Central memory CD4-positive, alpha-beta T cell (primary cell): ENCODE results near the gene CPXM2.
"Not testable (repeated sequence)": the region's sequence is repeated elsewhere in the genome, so short reads cannot be mapped to it uniquely, and the experiment has no call there.

Experiments
- DNase-seq: peaks from one replicate; pipeline ENCODE4 v3.0.0; 2022

CPXM2 gene

DNA sequence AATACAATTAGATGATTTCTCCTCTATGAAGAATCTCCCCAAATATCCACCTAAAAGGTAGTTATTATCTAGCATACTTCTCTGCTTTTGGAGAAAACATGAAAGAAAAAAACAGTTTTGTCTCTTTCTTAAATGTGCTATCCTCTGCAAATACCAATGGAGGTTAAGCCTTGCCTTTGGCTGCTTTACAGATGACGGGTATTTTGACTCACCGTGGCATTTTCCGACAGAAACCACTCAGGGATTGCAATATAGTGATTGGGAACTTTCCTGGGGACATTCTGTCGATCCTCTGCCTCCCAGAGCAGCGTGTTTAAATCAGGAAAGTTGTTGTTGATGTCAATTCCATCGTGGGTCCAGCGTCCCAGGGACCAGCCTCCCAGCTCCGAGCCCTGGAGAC, 124.8 kb downstream of the CPXM2 start:
- DNase-seq, result no peak

GRCh38 chr10:123766012-123766411, 125.6 kb downstream of the CPXM2 start:
- no peak for DNase-seq

DNA sequence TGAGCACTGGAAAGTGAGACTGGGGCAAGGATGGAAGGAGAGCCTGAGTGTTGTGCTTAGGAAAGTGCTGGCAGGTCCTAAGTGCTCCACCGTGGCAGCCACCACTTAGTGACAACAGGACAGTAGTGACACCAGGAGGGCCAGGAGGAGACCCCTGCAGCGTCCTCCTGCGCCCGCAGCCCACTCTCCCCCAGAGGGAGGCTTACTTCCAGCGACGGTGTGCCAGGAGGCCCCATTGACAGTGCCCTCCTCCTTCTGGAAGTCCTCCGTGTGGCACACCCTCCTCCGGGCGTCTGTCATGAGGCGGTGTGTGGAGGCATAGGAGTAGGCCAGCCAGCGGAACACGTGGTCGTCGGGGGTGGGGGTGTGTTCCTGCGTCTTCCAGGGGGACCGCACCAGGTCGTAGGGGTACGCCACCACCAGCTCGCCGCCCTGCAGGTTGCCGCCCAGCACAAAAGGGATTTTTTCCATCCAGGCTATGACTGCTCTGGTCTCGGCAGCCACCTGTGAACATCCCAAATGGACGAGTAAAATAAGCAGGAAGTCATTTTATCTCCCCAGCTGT, 129.9 kb downstream of the CPXM2 start:
- DNase-seq, result no peak

GRCh38 chr10:123761038-123761428, 130.6 kb downstream of the CPXM2 start:
- DNase-seq, result no peak

GRCh38 chr10:123760356-123761037, 131.1 kb downstream of the CPXM2 start:
- no peak for DNase-seq

- DNase-seq, result no peak
Measured at GRCh38 chr10:123759501-123760031, 132.0 kb downstream of the CPXM2 start.

GRCh38 chr10:123759041-123759440, 132.6 kb downstream of the CPXM2 start:
- no peak for DNase-seq

- DNase-seq, result no peak
Measured at GRCh38 chr10:123757853-123758252, 133.8 kb downstream of the CPXM2 start.

DNA sequence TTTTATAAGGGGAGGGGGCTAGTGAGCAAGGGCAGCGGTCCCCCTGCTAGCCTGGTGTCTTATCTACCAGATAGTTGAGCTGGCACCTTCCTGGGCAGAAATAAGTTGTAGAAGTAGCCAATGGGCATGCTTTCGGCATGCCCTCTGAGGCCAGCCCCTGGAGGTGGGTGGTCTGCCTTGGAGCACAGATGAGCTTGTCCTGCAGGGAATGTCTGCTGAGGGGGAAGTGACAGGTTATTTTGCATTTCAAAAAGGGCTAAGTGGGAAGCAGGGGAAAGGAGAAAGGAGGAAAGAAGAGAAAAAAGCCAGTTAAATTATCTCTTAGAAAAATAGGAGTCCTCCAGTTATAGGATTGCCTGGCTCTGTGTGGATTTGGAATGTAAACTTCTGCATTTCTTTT, 136.5 kb downstream of the CPXM2 start:
- DNase-seq, result no peak

DNA sequence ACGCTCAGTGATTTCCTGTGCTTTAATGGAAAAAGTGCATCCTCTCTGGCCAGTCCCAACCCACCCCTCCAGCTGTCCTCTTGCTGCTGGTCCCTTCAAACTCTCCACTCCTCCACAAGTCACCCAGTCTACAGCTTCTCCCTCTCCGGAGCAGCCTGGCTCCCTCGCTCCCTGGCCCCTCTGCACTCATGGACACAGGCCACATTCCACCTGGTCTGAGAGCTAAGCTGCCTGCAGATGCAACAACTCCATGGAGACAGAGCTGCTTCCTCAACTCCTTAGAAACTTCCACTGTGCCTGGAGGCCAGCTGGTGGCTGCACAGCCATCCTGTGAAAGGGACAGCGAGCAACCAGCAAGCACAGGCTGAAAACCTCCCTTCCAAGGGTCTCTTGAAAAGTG, 137.5 kb downstream of the CPXM2 start:
- DNase-seq, result no peak

- no peak for DNase-seq
Measured at GRCh38 chr10:123751342-123752134, 140.1 kb downstream of the CPXM2 start.

DNA sequence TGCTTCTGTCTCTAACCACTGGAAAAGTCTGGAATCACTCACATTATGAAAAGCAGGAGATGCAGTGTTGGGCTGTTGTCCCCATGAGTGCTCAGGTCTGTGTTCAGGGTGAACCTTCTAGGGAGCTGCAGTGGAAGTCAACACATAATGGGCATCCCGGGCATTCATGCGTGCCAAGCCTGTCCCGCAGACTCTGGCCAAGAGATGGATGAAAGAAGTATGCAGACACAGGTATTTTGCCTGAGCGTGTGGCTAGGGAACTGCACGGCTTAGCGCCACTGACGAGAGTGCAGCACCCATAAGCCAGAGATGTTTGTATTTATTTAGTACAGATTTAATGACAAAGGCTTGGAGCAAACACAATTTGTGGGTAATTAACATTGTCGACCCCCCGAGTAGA, 140.7 kb downstream of the CPXM2 start:
- no peak for DNase-seq

DNA sequence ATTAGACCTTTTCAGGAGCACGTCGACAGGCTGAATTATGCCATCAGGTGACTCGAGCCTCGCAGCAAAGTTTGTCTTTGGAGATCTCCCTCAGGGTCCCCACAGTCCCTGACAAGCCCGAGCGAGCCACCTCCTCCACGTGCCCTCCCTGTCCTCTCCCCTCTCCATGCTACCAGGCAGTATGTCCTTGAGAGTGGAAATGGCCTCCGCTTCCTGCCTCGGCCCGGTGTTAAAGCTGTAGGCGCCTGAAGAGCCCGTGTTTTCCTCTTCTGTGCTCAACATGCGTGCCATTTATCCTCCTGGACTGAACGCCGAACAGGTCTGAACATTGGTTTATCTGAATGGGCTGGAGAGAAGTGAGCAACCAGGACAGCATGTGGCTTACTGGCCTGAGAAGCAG, 142.9 kb downstream of the CPXM2 start:
- DNase-seq, result no peak

DNA sequence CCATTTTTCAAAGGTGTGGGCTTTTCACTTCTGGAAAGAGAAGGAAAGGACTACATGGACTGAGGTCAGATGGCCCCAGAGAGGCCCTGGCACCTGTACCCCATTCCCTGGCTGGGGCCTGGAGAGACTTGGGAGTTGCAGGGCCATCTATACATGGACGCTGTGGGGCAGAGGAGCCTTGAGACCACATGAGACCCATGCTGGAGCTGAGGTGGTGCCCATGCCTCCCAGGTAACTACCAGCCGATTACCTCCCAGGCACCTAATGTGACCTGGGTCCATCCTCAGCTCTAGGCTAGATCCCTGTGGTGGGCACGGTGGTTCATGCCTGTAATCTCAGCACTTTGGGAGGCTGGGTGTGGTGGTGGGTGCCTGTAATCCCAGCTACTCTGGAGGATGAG, 144.2 kb downstream of the CPXM2 start:
- DNase-seq, result no peak

DNA sequence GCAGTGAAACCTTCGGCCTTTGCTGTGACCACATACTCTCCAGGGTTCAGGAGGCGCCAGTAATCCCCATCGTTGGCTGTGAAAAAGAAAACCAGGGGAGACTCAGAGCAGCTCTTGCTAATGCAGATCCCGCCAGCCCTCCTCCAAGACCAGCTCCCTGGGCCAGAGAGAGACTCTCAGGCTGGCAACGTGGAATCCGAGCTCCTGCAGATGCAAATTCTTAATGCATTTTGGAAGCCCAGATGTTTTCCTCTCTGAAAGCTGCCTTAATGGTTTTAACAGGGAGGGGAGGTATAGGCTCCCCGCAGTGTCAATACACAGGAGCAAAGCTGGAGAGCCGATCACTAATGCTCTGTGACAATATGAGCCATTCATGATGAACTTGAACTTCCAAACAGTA, 144.7 kb downstream of the CPXM2 start:
- no peak for DNase-seq

- DNase-seq, result no peak
Measured at GRCh38 chr10:123746520-123746919, 145.1 kb downstream of the CPXM2 start.

- no peak for DNase-seq
Measured at GRCh38 chr10:123746061-123746460, 145.5 kb downstream of the CPXM2 start.

- DNase-seq, result no peak
Measured at GRCh38 chr10:123744224-123744536, 147.4 kb downstream of the CPXM2 start.

DNA sequence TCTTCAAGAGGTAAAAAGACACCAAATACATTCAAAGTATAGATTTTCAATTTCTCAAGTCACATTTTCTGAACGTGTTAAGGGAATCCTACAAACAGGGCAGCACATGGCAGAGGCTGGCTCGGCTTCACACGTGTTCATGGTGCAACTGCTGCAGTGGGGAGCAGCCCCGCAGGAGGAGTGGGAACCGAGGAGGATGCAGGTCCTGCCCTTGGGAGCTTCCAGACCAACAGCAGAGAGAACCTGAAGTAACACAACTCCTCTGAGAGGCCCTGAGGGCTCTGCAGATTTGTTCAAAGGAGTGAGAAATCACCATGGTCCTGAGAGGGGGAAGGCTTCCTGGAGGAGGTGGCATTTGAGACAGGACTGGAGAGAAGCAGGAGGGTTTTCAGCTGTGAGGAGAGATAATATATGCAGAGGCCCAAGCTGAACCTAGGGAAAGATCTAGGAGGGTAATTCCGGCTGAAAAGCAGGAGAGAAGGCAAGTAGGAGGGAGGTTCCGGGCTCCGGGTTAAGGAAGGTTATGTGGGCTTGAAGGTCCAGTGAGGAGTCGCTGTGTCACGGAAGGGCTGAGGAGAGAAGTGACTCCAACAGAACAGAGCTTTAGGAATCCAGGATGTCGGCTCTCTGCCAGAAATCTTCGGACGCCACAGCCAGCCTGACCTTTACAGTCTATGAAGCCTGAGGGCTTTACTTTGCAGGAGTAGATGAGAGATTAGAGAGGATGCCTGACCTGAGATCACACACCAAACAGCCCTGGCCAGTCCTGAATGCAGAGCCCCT, 148.0 kb downstream of the CPXM2 start:
- no peak for DNase-seq

- DNase-seq, result no peak
Measured at GRCh38 chr10:123742751-123743440, 148.7 kb downstream of the CPXM2 start.

GRCh38 chr10:123741711-123742110, 149.9 kb downstream of the CPXM2 start:
- no peak for DNase-seq

DNA sequence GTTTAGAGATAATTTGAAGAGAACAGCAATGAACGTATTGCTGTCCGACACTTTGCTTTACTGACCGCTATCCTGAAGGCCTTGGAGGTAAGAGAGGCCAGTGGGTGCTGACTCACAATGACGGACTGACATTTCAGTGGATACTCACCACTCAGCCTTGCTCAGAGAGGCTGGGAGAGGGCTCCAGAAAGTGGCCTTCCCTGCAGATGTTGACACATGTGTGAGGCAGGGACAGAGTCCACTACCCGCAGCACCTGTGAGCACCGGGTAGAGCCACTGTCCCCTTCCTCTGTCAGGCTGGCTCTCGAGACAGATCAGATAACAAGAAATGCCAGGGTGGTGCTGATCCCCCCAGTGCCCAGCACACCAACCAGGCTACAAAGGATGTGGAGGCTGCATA, 150.5 kb downstream of the CPXM2 start:
- DNase-seq, result no peak

GRCh38 chr10:123736917-123737316, 154.7 kb downstream of the CPXM2 start:
- not testable (repeated sequence) for DNase-seq
